HPDE6-E6E7 (cell line): ENCODE measurements around the gene FAM120A.

Experiments used
- DNase-seq: peaks from one replicate; pipeline ENCODE4 v3.0.0; 2011; ENCODE audit warnings: missing footprints; ENCODE audit errors: extremely low spot score

FAM120A gene

GRCh38 chr9:93473411-93473810, 21.9 kb downstream of the FAM120A start:
- no peak for DNase-seq

- DNase-seq = no peak
Observed at GRCh38 chr9:93475108-93475507, 23.6 kb downstream of the FAM120A start.

- no peak for DNase-seq
Observed at GRCh38 chr9:93475856-93476255, 24.4 kb downstream of the FAM120A start.

- DNase-seq = no peak
Observed at GRCh38 chr9:93476924-93477323, 25.4 kb downstream of the FAM120A start.

- no peak for DNase-seq
Observed at GRCh38 chr9:93477397-93477796, 25.9 kb downstream of the FAM120A start.

GRCh38 chr9:93479726-93480125, 28.2 kb downstream of the FAM120A start:
- no peak for DNase-seq

- no peak for DNase-seq
Observed at GRCh38 chr9:93480262-93480661, 28.8 kb downstream of the FAM120A start.

- DNase-seq = no peak
Observed at GRCh38 chr9:93480728-93481324, 29.3 kb downstream of the FAM120A start.

- DNase-seq = no peak
Observed at GRCh38 chr9:93483497-93483896, 32.0 kb downstream of the FAM120A start.

GRCh38 chr9:93486268-93486667, 34.8 kb downstream of the FAM120A start:
- no peak for DNase-seq

- DNase-seq = no peak
Observed at GRCh38 chr9:93488244-93488643, 36.8 kb downstream of the FAM120A start.

GRCh38 chr9:93491593-93492232, 40.2 kb downstream of the FAM120A start:
- DNase-seq = no peak

- no peak for DNase-seq
Observed at GRCh38 chr9:93492327-93492726, 40.8 kb downstream of the FAM120A start.

GRCh38 chr9:93493949-93494348, 42.5 kb downstream of the FAM120A start:
- DNase-seq = no peak

- no peak for DNase-seq
Observed at GRCh38 chr9:93496285-93496684, 44.8 kb downstream of the FAM120A start.

GRCh38 chr9:93500571-93501298, 49.2 kb downstream of the FAM120A start:
- DNase-seq = no peak

GRCh38 chr9:93501406-93501805, 49.9 kb downstream of the FAM120A start:
- no peak for DNase-seq

- DNase-seq = no peak
Observed at GRCh38 chr9:93503381-93503780, 51.9 kb downstream of the FAM120A start.

- DNase-seq = no peak
Observed at GRCh38 chr9:93505541-93506132, 54.2 kb downstream of the FAM120A start.

GRCh38 chr9:93507768-93508167, 56.3 kb downstream of the FAM120A start:
- DNase-seq = no peak

- DNase-seq = no peak
Observed at GRCh38 chr9:93508207-93508606, 56.7 kb downstream of the FAM120A start.

GRCh38 chr9:93509084-93509483, 57.6 kb downstream of the FAM120A start:
- no peak for DNase-seq

GRCh38 chr9:93510041-93510440, 58.6 kb downstream of the FAM120A start:
- no peak for DNase-seq
